H9 (cell line): ENCODE data around the gene LMF1. TPM values are rescaled to one million over a fixed set of nuclear protein-coding genes. Genes with fewer than 3 reads are reported as not detected.

Experiments
- DNase-seq: peaks from one replicate; pipeline ENCODE4 v3.0.0-alpha.2; 2017
- H2AFZ ChIP-seq: one replicate; pipeline ENCODE4 v1.6.1; 2013; ENCODE audit warnings: mild to moderate bottlenecking, low read length, control low read depth, moderate library complexity
- H2AK5ac ChIP-seq: 2 replicates; pipeline ENCODE4 v1.6.1; 2013; ENCODE audit warnings: low read length, control low read depth, mixed read lengths; ENCODE audit not compliant: insufficient read length
- H2BK120ac ChIP-seq: one replicate; pipeline ENCODE4 v1.6.1; 2013; ENCODE audit warnings: low read depth, mild to moderate bottlenecking, low read length, control low read depth, inconsistent platforms; ENCODE audit not compliant: poor library complexity, severe bottlenecking
- H2BK12ac ChIP-seq: 2 replicates; pipeline ENCODE4 v1.6.1; 2013; ENCODE audit warnings: low read length, control low read depth, mixed read lengths, low read depth; ENCODE audit not compliant: insufficient read length
- H2BK15ac ChIP-seq: 2 replicates; pipeline ENCODE4 v1.6.1; 2013; ENCODE audit warnings: low read depth, low read length, control low read depth
- H2BK20ac ChIP-seq: one replicate; pipeline ENCODE4 v1.6.1; 2013; ENCODE audit warnings: low read depth, mild to moderate bottlenecking, low read length, control low read depth, inconsistent platforms; ENCODE audit not compliant: poor library complexity, severe bottlenecking
- H2BK5ac ChIP-seq: 2 replicates; pipeline ENCODE4 v1.6.1; 2013; ENCODE audit warnings: low read length, control low read depth, mixed read lengths; ENCODE audit not compliant: insufficient read length
- H3K14ac ChIP-seq: 2 replicates; pipeline ENCODE4 v1.6.1; 2013; ENCODE audit warnings: low read length, control low read depth; ENCODE audit not compliant: insufficient read depth
- H3K18ac ChIP-seq: 2 replicates; pipeline ENCODE4 v1.6.1; 2013; ENCODE audit warnings: low read depth, mild to moderate bottlenecking, mixed read lengths, low read length, control low read depth; ENCODE audit not compliant: insufficient read length
- H3K23ac ChIP-seq: 2 replicates; pipeline ENCODE4 v1.6.1; 2013; ENCODE audit warnings: low read length, control low read depth, mixed read lengths, low read depth; ENCODE audit not compliant: insufficient read length
- H3K23me2 ChIP-seq: 2 replicates; pipeline ENCODE4 v1.6.1; 2013; ENCODE audit warnings: low read depth, mild to moderate bottlenecking, mixed read lengths, low read length, control low read depth; ENCODE audit not compliant: insufficient read length, poor library complexity, severe bottlenecking
- H3K27ac ChIP-seq: 2 replicates; pipeline ENCODE4 v1.5.1; 2013; ENCODE audit warnings: low read length, control low read depth, mixed read lengths, low read depth; ENCODE audit not compliant: insufficient read length
- H3K27me3 ChIP-seq: 2 replicates; pipeline ENCODE4 v1.6.1; 2013; ENCODE audit warnings: low read length, control low read depth, inconsistent platforms; ENCODE audit not compliant: insufficient read depth
- H3K4ac ChIP-seq: 2 replicates; pipeline ENCODE4 v1.6.1; 2013; ENCODE audit warnings: low read depth, mild to moderate bottlenecking, control low read depth, inconsistent platforms, low read length, moderate library complexity
- H3K4me1 ChIP-seq: 2 replicates; pipeline ENCODE4 v1.6.1; 2013; ENCODE audit warnings: low read length, control low read depth, inconsistent platforms; ENCODE audit not compliant: insufficient read depth
- H3K4me2 ChIP-seq: 2 replicates; pipeline ENCODE4 v1.6.1; 2013; ENCODE audit warnings: low read length, control low read depth, mixed read lengths; ENCODE audit not compliant: insufficient read length, insufficient read depth
- H3K56ac ChIP-seq: 2 replicates; pipeline ENCODE4 v1.6.1; 2013; ENCODE audit warnings: low read depth, mild to moderate bottlenecking, mixed read lengths, low read length, control low read depth; ENCODE audit not compliant: insufficient read length
- H3K79me1 ChIP-seq: 2 replicates; pipeline ENCODE4 v1.6.1; 2013; ENCODE audit warnings: low read depth, mild to moderate bottlenecking, moderate library complexity, low read length, control low read depth, inconsistent platforms; ENCODE audit not compliant: insufficient read depth, poor library complexity, severe bottlenecking
- H3K79me2 ChIP-seq: 2 replicates; pipeline ENCODE4 v1.6.1; 2013; ENCODE audit warnings: low read length, control low read depth, inconsistent platforms; ENCODE audit not compliant: insufficient read depth
- H3K9ac ChIP-seq: 2 replicates; pipeline ENCODE4 v1.6.1; 2013; ENCODE audit warnings: low read length, control low read depth, mixed read lengths; ENCODE audit not compliant: insufficient read length; ENCODE audit errors: extremely low read depth
- H3K9me3 ChIP-seq: one replicate; pipeline ENCODE4 v1.6.1; 2013; ENCODE audit warnings: low read depth, low read length, inconsistent platforms; ENCODE audit not compliant: control insufficient read depth
- H3T11ph ChIP-seq: one replicate; pipeline ENCODE4 v1.6.1; 2013; ENCODE audit warnings: mild to moderate bottlenecking, low read length, control low read depth, inconsistent platforms
- H4K20me1 ChIP-seq: one replicate; pipeline ENCODE4 v1.6.1; 2013; ENCODE audit not compliant: control insufficient read depth, insufficient read length, insufficient read depth
- H4K5ac ChIP-seq: 2 replicates; pipeline ENCODE4 v1.6.1; 2013; ENCODE audit warnings: low read depth, mild to moderate bottlenecking, mixed read lengths, low read length, control low read depth; ENCODE audit not compliant: insufficient read length
- H4K8ac ChIP-seq: replicated peaks from 2 replicates; pipeline ENCODE4 v1.6.1; 2013; ENCODE audit warnings: low read length, control low read depth, mixed read lengths, low read depth; ENCODE audit not compliant: insufficient read length
- H4K91ac ChIP-seq: 2 replicates; pipeline ENCODE4 v1.6.1; 2013; ENCODE audit warnings: low read depth, mild to moderate bottlenecking, moderate library complexity, mixed read lengths, low read length, control low read depth; ENCODE audit not compliant: insufficient read length
- H3K27ac Mint-ChIP-seq, 3 experiments: 2 replicates in 2 of 3; 3 replicates in 1 of 3; pipeline ENCODE4 v1.8.0; 2020 to 2021; ENCODE audit warnings: mixed read lengths in 3 of 3, mild to moderate bottlenecking in 1 of 3, moderate library complexity in 1 of 3
- H3K27me3 Mint-ChIP-seq: 2 replicates; pipeline ENCODE4 v1.8.0; 2021; ENCODE audit warnings: low read depth, mild to moderate bottlenecking, moderate library complexity, mixed read lengths
- H3K36me3 Mint-ChIP-seq, 3 experiments: 2 replicates in 2 of 3; 3 replicates in 1 of 3; pipeline ENCODE4 v1.8.0; 2020 to 2021; ENCODE audit warnings: low read depth in 3 of 3, mixed read lengths in 3 of 3; ENCODE audit not compliant: insufficient read depth in 1 of 3
- H3K4me1 Mint-ChIP-seq, 2 experiments: 2 replicates each; pipeline ENCODE4 v1.8.0; 2020; ENCODE audit warnings: mixed read lengths in 2 of 2
- H3K4me3 Mint-ChIP-seq, 2 experiments: 2 replicates in 1 of 2; 3 replicates in 1 of 2; pipeline ENCODE4 v1.8.0; 2020 to 2021; ENCODE audit warnings: mild to moderate bottlenecking in 2 of 2, mixed read lengths in 2 of 2, moderate library complexity in 1 of 2
- H3K9me3 Mint-ChIP-seq, 2 experiments: 2 replicates in 1 of 2; 3 replicates in 1 of 2; pipeline ENCODE4 v1.8.0; 2020; ENCODE audit warnings: mild to moderate bottlenecking in 2 of 2, mixed read lengths in 2 of 2, moderate library complexity in 1 of 2
- WGBS: extraction: QIAGEN DNeasy Blood & Tissue Kit; methylation state at CpG from one replicate; pipeline ENCODE4 v1.1.7; 2013; ENCODE audit warnings: missing lambda C conversion rate, low lambda C conversion rate, mixed read lengths; ENCODE audit not compliant: insufficient read length; ENCODE audit errors: extremely low coverage; 5-methylcytosine and 5-hydroxymethylcytosine counted together
- total RNA-seq: library from RNA; stranded (reverse); gene quantifications from 2 replicates; pipeline ENCODE4 v1.2.1, GENCODE V29; 2021
- TF ChIP-seq, protein P1 (sequence below): fragments of 200-600 bp; sonication (generic); conservative IDR thresholded peaks from 3 replicates; pipeline ENCODE4 v1.8.0; 2021; ENCODE audit warnings: antibody characterized with exemption, mild to moderate bottlenecking

The LMF1 gene
- total RNA-seq, 1 experiment from 2014 or later = 7.1 TPM

DNA sequence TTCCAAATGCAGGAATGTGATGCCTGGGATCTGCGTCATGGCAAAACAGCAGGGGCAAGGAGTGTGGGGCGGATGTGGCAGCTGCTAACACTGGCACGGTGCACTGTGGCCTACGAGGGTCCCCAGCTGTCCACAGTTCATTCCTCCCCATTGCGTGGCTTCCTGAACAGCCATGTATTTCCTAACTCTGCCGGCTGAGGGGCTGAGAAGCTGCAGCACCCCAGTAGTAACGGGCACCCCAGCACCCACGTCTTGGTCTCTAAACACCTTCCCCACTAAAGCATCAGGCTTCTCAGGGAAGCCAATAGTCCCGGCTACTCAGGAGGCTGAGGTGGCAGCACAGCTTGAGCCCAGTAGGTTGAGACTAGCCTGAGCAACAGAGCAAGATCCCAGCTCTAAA lies 47.6 kb downstream of the LMF1 start:
- Histone ChIP-seq H2BK15ac (no peak overlapping the region), H3K18ac (no peak overlapping the region), H3K9ac (no peak overlapping the region), H3K27me3 (no peaks in the 10 kb centered on the region), H2AFZ (no peak overlapping the region), H2AK5ac (no peak overlapping the region), H4K20me1 (peaks cover 3% of the 10 kb centered on the region), H3K4ac (no peak overlapping the region), H3K4me1 (no peaks in the 10 kb centered on the region), H3K9me3 (peaks cover 8% of the 10 kb centered on the region), H2BK20ac (no peak overlapping the region), H3K23me2 (no peaks in the 10 kb centered on the region), H2BK120ac (no peak overlapping the region), H2BK12ac (no peak overlapping the region), H3T11ph (no peak overlapping the region), H4K5ac (no peak overlapping the region), H3K4me2 (no peak overlapping the region), H3K56ac (no peak overlapping the region), H4K91ac (no peak overlapping the region), H3K14ac (no peak overlapping the region), H4K8ac (no peak overlapping the region), H3K23ac (no peak overlapping the region), H3K27ac (no peak overlapping the region), H3K79me1 (no peaks in the 10 kb centered on the region), H3K79me2 (no peaks in the 10 kb centered on the region), H2BK5ac (no peak overlapping the region)
- WGBS = no CpG with 5 or more reads among the region's 9 CpGs
- no peak overlapping the region for H3K4me3 Mint-ChIP-seq
- no peak for DNase-seq
- H3K4me1 Mint-ChIP-seq = peaks cover 2% of the 10 kb centered on the region in 2 experiments; a peak in 3 of 4 replicates
- TF ChIP-seq, protein P1, sequence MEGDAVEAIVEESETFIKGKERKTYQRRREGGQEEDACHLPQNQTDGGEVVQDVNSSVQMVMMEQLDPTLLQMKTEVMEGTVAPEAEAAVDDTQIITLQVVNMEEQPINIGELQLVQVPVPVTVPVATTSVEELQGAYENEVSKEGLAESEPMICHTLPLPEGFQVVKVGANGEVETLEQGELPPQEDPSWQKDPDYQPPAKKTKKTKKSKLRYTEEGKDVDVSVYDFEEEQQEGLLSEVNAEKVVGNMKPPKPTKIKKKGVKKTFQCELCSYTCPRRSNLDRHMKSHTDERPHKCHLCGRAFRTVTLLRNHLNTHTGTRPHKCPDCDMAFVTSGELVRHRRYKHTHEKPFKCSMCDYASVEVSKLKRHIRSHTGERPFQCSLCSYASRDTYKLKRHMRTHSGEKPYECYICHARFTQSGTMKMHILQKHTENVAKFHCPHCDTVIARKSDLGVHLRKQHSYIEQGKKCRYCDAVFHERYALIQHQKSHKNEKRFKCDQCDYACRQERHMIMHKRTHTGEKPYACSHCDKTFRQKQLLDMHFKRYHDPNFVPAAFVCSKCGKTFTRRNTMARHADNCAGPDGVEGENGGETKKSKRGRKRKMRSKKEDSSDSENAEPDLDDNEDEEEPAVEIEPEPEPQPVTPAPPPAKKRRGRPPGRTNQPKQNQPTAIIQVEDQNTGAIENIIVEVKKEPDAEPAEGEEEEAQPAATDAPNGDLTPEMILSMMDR = no peak
- H3K9me3 Mint-ChIP-seq = peaks cover 32 to 47% of the 10 kb centered on the region in 2 experiments
- H3K36me3 Mint-ChIP-seq = peaks cover 17 to 29% (median 18%) of the 10 kb centered on the region in 3 experiments
- H3K27ac Mint-ChIP-seq = no peak overlapping the region
- peaks cover 4% of the 10 kb centered on the region for H3K27me3 Mint-ChIP-seq
